HG02571 (cell line): ENCODE data around the gene MAP1S.

ENCODE experiments used
- ATAC-seq: cut with Tn5 transposase; IDR thresholded peaks from one replicate; pipeline ENCODE4 v1.9.1; 2021; ENCODE audit warnings: mild to moderate bottlenecking, moderate library complexity; ENCODE audit not compliant: unreplicated experiment

Gene MAP1S

DNA sequence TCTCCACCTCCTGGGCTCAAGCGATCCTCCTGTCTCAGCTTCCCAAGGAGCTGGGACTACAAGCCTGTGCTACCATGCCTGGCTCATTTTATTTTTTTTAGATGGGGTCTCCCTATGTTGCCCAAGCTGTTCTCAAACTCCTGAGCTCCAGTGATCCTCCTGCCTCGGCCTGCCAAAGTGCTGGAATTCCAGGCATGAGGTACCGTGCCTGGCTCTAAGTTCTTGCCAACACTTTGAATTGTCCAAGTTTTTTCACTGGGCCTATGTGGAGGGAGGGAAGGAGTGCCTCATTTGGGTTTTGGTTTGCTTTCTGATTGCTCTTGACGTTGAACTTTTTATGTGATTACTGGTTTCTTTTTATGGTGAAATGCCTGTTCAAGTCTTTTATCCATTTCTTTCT is 26.7 kb upstream of the MAP1S start:
- ATAC-seq = no peak

GRCh38 chr19:17695198-17695597 is 24.1 kb upstream of the MAP1S start:
- no peak for ATAC-seq

DNA sequence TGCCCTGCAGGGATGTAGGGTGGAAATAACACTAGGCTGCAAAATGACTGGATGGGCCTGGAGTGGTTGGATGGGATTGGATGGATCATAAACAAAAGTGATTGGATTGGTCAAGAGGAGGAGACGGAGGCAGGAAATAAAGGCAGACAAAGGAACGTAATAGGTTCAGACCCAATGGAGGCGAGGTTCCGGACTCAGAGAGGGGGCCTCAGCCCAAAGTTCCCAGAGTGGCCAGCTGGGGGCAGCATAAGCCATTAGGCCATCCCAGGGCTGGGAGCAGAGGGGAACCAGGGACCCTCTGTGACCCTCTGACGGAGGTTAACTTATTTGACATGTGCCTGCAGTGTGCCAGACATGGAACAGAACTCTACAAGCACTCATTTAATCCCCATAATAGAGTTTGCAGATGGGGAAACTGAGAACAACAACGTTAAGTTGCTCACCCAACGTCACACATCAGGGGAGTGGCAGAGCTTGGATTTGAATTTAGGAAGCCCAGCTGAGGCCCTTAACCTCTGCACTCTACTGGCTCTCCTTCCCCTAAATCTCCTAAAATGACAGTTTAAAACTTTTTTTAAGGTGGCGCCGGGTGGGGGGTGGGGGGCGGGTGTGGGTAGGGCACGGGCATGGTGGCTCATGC is 15.3 kb upstream of the MAP1S start:
- ATAC-seq = no peak

DNA sequence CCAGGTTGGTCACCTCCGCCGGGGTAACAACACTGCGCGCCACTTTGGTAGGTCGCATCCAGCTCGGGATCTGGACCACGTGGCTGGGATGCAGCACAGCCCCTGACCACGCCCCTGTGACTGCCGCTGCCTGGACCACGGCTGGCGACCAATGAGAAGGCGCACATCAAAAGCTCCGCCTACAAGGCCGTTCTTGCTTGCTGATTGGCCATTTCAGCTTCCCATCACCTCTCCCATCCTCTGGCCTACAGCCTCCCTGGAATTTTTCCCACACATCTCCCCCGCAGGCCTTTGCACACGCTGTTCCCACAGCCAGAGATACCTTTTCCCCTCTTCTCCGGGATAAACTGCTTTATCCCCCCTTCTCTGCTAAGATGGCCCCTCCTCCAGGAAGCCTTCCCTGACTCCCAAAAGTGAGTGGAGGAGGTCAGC is 12.5 kb upstream of the MAP1S start:
- ATAC-seq = no peak

DNA sequence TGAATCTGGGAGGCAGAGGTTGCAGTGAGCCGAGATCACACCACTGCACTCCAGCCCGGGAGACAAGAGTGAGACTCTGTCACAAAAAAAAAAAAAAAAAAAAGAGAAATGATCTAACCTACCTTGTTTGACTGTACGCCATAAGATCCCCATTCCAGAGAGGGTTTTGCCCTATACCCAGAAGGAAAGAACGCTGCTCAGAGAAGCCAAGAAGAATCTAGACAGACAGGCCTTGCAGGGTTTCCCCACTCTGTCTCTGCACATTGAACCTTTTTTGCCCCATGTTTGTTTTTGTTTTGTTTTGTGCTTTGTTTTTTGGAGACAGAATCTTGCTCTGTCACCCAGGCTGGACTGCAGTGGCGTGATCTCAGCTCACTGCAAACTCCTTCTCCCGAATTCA is 7.4 kb upstream of the MAP1S start:
- ATAC-seq = no peak

GRCh38 chr19:17716309-17716929 is 2.9 kb upstream of the MAP1S start:
- no peak for ATAC-seq

DNA sequence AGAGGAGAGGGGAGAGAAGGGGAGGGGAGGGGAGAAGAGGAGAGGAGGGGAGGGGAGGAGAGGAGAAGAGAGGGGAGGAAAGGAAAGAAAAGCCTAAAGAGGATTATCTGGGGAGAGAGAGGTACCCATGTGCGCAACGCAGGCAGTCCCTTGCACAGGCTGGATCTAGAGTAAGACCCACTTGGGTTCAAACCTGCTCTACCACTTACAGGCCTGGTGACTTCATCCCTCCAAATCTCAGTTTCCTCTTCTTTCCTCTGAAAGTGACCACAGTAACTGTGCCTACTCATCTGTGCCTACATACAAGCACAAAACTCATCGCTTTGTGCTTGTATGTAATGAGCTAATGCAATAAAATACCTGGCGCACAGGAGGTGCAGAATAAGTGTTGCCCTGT is 732 bp upstream of the MAP1S start:
- no peak for ATAC-seq

DNA sequence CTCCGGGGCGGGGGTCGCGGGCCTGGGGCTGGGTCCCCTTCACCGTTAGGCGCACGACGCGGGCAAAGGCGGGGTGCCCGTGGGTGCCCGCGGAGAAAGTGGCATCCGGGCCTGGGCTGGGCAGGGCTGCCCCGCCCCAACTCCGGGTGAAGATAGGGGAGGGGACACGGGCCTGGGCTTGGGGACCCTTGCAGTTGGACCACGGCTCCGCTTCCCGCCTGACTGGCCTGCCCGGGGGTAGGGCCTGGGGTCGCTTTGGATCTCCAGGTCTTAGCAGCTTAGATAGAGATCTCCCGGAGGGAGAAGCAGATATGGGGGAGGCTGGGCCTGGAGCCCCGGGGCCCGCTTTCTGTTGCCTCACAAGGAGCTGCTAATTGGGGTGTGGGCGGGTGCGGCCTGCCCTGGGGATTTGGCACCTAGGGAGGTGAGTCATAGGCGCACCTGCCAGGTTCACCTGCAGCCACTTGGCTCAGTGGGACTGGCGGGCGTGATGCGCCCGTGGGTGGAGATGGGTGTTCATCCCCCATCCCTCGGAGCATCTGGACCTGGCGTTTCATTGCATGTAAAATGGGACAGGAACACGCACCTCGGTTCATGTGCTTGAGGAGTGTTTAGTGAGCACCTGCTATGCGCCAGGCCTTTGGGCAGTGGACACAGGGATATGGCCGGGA is 585 bp downstream of the MAP1S start:
- ATAC-seq = no peak

GRCh38 chr19:17720440-17720839 is 1.2 kb downstream of the MAP1S start:
- no peak for ATAC-seq

GRCh38 chr19:17721111-17721628 is 1.9 kb downstream of the MAP1S start:
- no peak for ATAC-seq

- ATAC-seq = no peak
Measured at GRCh38 chr19:17721821-17722220, 2.5 kb downstream of the MAP1S start.

DNA sequence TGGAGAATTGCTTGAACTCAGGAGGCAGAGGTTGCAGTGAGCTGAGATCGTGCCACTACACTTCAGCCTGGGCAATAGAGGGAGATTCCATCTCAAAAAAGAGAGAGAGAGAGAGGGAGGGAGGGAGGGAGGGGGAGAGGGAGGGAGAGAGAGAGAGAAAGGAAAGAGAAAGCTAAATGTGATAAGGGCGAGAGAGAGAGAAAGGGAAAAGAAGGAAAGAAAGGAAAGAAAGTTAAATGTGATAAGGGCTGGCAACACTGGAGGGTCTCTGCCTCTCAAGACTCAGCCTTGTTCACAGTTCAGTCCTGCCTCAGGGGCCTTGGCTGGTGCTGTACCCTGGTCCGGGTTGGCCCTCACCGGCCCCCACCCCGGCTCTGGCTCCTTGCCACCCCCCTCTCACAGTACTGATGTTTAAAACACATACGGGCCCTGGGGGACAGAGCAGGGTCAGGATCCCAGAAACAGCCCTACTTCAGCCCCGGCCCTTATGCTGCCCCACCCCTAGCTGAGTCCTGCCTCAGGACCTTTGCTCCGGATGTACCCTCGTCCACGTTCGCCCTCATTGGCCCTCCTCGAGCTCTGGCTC is 3.5 kb downstream of the MAP1S start:
- ATAC-seq = no peak

DNA sequence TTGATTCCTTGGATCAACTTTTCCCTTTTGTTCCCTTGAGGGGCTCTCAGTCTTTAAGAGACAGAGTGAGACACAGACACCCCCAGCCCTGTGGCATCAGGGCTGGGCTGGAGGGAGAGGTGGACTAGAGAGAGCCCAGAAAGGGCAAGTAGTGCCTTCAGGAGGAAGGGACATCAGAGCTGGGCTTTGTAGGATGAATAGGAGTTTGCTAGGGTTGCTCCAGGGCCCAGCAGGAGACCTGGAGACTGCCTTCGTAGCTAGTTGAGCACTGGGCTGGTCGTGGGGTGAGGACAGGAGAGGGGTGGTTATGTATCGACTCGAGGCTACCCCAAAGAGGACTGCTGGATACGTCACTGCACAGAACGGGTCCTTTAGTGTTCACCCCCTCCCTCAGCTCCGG is 5.4 kb downstream of the MAP1S start:
- ATAC-seq = no peak

GRCh38 chr19:17725422-17726078 is 6.3 kb downstream of the MAP1S start:
- no peak for ATAC-seq

DNA sequence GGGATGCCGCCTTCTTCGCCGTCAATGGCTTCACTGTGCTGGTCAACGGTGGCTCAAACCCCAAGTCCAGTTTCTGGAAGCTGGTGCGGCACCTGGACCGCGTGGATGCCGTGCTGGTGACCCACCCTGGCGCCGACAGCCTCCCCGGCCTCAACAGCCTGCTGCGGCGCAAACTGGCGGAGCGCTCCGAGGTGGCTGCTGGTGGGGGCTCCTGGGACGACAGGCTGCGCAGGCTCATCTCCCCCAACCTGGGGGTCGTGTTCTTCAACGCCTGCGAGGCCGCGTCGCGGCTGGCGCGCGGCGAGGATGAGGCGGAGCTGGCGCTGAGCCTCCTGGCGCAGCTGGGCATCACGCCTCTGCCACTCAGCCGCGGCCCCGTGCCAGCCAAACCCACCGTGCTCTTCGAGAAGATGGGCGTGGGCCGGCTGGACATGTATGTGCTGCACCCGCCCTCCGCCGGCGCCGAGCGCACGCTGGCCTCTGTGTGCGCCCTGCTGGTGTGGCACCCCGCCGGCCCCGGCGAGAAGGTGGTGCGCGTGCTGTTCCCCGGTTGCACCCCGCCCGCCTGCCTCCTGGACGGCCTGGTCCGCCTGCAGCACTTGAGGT is 7.0 kb downstream of the MAP1S start:
- no peak for ATAC-seq

GRCh38 chr19:17726964-17727773 is 7.9 kb downstream of the MAP1S start:
- ATAC-seq = no peak

DNA sequence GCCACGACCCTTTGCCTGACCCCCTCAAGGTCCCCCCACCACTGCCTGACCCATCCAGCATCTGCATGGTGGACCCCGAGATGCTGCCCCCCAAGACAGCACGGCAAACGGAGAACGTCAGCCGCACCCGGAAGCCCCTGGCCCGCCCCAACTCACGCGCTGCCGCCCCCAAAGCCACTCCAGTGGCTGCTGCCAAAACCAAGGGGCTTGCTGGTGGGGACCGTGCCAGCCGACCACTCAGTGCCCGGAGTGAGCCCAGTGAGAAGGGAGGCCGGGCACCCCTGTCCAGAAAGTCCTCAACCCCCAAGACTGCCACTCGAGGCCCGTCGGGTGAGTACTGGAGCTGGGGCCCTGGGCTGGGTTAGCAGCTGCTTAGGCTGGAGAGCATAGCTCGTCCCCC is 8.6 kb downstream of the MAP1S start:
- ATAC-seq = no peak

GRCh38 chr19:17733127-17733526 is 13.8 kb downstream of the MAP1S start:
- ATAC-seq = no peak

GRCh38 chr19:17734146-17734545 is 14.9 kb downstream of the MAP1S start:
- no peak for ATAC-seq

GRCh38 chr19:17735410-17735809 is 16.1 kb downstream of the MAP1S start:
- no peak for ATAC-seq
